Psoas muscle (tissue), 8 donors: ENCODE measurements around the gene PLA2G6. TPM values are rescaled to one million over a fixed set of nuclear protein-coding genes. Genes with fewer than 3 reads are reported as not detected.

ENCODE experiments used
- ATAC-seq, 4 donors: fragments of 200-7000 bp; cut with Tn5 transposase; one replicate each; pipeline ENCODE4 v1.9.1; 2020; ENCODE audit warnings: moderate library complexity in 3 of 4, mild to moderate bottlenecking in 2 of 4
- DNase-seq, 2 donors: peaks; one replicate each; pipeline ENCODE4 v3.0.0-alpha.2; 2020
- H3K27ac ChIP-seq: fragments of 200-600 bp; one replicate; pipeline ENCODE4 v1.8.0; 2022
- H3K27me3 ChIP-seq, 3 donors: fragments of 200-600 bp in 1 of 3; one replicate each; pipeline versions ENCODE4 v1.6.1 to v1.8.0; 2013 to 2022; ENCODE audit warnings: low read length in 2 of 3, mild to moderate bottlenecking in 2 of 3, moderate library complexity in 1 of 3; ENCODE audit not compliant: insufficient read depth in 3 of 3
- H3K36me3 ChIP-seq, 2 donors: fragments of 200-600 bp in 1 of 2; one replicate each; pipeline versions ENCODE4 v1.6.1 to v1.8.0; 2013 to 2022; ENCODE audit warnings: low read depth in 1 of 2, mild to moderate bottlenecking in 1 of 2, moderate library complexity in 1 of 2; ENCODE audit not compliant: insufficient read depth in 1 of 2
- H3K4me1 ChIP-seq: fragments of 200-600 bp; one replicate; pipeline ENCODE4 v1.8.0; 2022
- H3K4me3 ChIP-seq: fragments of 200-600 bp; one replicate; pipeline ENCODE4 v1.8.0; 2022; ENCODE audit warnings: mild to moderate bottlenecking
- H3K9me3 ChIP-seq: fragments of 200-600 bp; one replicate; pipeline ENCODE4 v1.8.0; 2022
- CTCF ChIP-seq: fragments of 200-600 bp; IDR thresholded peaks from one replicate; pipeline ENCODE4 v1.8.0; 2022; ENCODE audit warnings: antibody characterized with exemption
- WGBS, 3 donors: extraction: QIAGEN DNeasy Blood & Tissue Kit; methylation state at CpG; one replicate each; pipeline versions ENCODE4 v1.1.6 to v1.1.7; 2013; 5-methylcytosine and 5-hydroxymethylcytosine counted together
- intact Hi-C, 2 donors: fragments of 100-400 bp; cut with DNase I; formaldehyde crosslinking; loops; one replicate each; pipeline versions ENCODE4 v1.11.0 to v1.14.2; 2022
- polyA plus RNA-seq, 3 donors: library from polyadenylated mRNA; stranded (reverse); fragments of 200-250 nt; gene quantifications; one replicate each; pipeline ENCODE4 v1.2.3, GENCODE V29; 2013
- total RNA-seq, 4 donors: library from RNA; stranded (reverse); fragmentation: NEBNext Ultra II Directional in 2 of 4; extraction: Animal tissue kit (Norgen Biotek cat#: 25700) in 2 of 4; gene quantifications; one replicate each; pipeline versions ENCODE4 v1.2.1 to v1.2.4, GENCODE V29; 2021 to 2023
- donor health status: healthy with polysubstance abuse.
- donor health status: DM: no; HTN: no; CAD: no; lungs with moderate emphysema.
- donor health status: Bipolar disorder and iron deficiency.
- donor health status: healthy.
- donor health status: DM: yes; HTN: yes; CAD: no.
- donor health status: DM: no; HTN: no; CAD: no.
- donor health status: DM: no; HTN: no; CAD: no.
- donor health status: DM: yes; HTN: yes; CAD: no.

The PLA2G6 gene
- total and polyA plus RNA-seq, 7 donors, result 4.5 to 17.4 (median 8.5) TPM

- H3K36me3 ChIP-seq, result peaks cover 2 to 51% of the 10 kb centered on the region in 2 donors
- no peak for DNase-seq
- no peak for ATAC-seq
Observed at GRCh38 chr22:38132794-38133193, 48.8 kb downstream of the PLA2G6 start.

GRCh38 chr22:38132136-38132535, 49.5 kb downstream of the PLA2G6 start:
- Histone ChIP-seq H3K27me3 (no peaks in the 10 kb centered on the region), H3K9me3 (no peaks in the 10 kb centered on the region), H3K36me3 (peaks cover 2 to 45% of the 10 kb centered on the region in 2 donors), H3K4me1 (no peaks in the 10 kb centered on the region), H3K27ac (no peak overlapping the region), H3K4me3 (no peak overlapping the region)
- no peak for TF ChIP-seq CTCF
- DNase-seq (no peak), ATAC-seq (no peak)
- 82 to 85% (median 83%) methylated on average over 7 of the region's 7 CpGs for WGBS, 3 donors
- intact Hi-C loops, result no loop called here

More at GRCh38 chr22:38132794-38133193, 48.8 kb downstream of the PLA2G6 start:
- TF ChIP-seq CTCF, result no peak
- no peak overlapping the region for H3K27ac ChIP-seq
- no peaks in the 10 kb centered on the region for H3K4me1 ChIP-seq
- WGBS, 3 donors, result 92% methylated on average over 28 of the region's 28 CpGs
- H3K27me3 ChIP-seq, result no peaks in the 10 kb centered on the region
- intact Hi-C loops, result no loop called here
- no peak overlapping the region for H3K4me3 ChIP-seq
- H3K9me3 ChIP-seq, result no peaks in the 10 kb centered on the region

GRCh38 chr22:38131399-38131798, 50.2 kb downstream of the PLA2G6 start:
- 57 to 66% (median 59%) methylated on average over 2 of the region's 2 CpGs for WGBS, 3 donors
- Histone ChIP-seq H3K27ac (no peak overlapping the region), H3K9me3 (no peaks in the 10 kb centered on the region), H3K27me3 (no peaks in the 10 kb centered on the region), H3K4me3 (no peak overlapping the region), H3K36me3 (peaks cover 2 to 42% of the 10 kb centered on the region in 2 donors), H3K4me1 (no peaks in the 10 kb centered on the region)
- intact Hi-C loops, result no loop called here
- ATAC-seq (no peak), DNase-seq (no peak)
- no peak for TF ChIP-seq CTCF

GRCh38 chr22:38129856-38130255, 51.8 kb downstream of the PLA2G6 start:
- H3K4me1 ChIP-seq, result peaks cover 9% of the 10 kb centered on the region
- WGBS, 3 donors, result 84 to 88% (median 85%) methylated on average over 9 of the region's 9 CpGs
- intact Hi-C loops, result no loop called here
- H3K9me3 ChIP-seq, result no peaks in the 10 kb centered on the region
- H3K27ac ChIP-seq, result no peak overlapping the region
- DNase-seq (no peak), ATAC-seq (no peak)
- H3K36me3 ChIP-seq, result peaks cover 2 to 42% of the 10 kb centered on the region in 2 donors
- H3K27me3 ChIP-seq, result no peaks in the 10 kb centered on the region
- TF ChIP-seq CTCF, result no peak
- H3K4me3 ChIP-seq, result no peak overlapping the region

GRCh38 chr22:38129021-38129420, 52.6 kb downstream of the PLA2G6 start:
- intact Hi-C loops, result no loop called here
- TF ChIP-seq CTCF, result no peak
- Histone ChIP-seq H3K27ac (no peak overlapping the region), H3K4me1 (peaks cover 9% of the 10 kb centered on the region), H3K36me3 (peaks cover 2 to 38% of the 10 kb centered on the region in 2 donors), H3K9me3 (no peaks in the 10 kb centered on the region), H3K4me3 (no peak overlapping the region), H3K27me3 (no peaks in the 10 kb centered on the region)
- DNase-seq (no peak), ATAC-seq (no peak)
- 82 to 87% (median 87%) methylated on average over 10 of the region's 10 CpGs for WGBS, 3 donors
